Measurements from ENCODE around the gene ALDH8A1. TPM values are rescaled to one million over a fixed set of nuclear protein-coding genes. Genes with fewer than 3 reads are reported as not detected.

ALDH8A1 gene
- total and polyA plus RNA-seq, 9 donors: 0.21 to 5.4 (median 0.80) TPM

DNA sequence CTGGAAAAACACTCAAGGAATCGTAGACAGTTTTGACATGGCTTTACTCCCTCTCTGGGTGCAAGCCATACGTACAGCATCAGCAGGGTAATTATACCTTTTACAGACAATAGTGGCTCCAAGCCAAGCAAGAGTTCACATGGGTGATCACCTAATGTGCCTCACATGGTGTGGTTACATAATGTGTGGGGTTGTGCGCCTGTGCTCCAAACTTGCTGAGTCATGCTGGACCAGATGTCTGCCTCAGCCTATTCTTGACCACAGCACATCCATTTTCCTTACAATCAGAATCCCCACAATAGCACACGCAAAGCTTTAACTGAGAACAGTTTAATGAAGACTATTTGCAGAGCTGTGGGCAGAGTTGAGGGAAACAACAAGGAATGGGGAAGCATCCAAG lies 74.5 kb downstream of the ALDH8A1 start:
- H3K27ac ChIP-seq: no peak overlapping the region
- H3K4me3 ChIP-seq: no peak overlapping the region
- TF ChIP-seq EP300 (IDR thresholded peaks at IDR 0.05) (no peak), POLR2A (IDR thresholded peaks at IDR 0.05) (no peak)
- TF ChIP-seq, protein P1, sequence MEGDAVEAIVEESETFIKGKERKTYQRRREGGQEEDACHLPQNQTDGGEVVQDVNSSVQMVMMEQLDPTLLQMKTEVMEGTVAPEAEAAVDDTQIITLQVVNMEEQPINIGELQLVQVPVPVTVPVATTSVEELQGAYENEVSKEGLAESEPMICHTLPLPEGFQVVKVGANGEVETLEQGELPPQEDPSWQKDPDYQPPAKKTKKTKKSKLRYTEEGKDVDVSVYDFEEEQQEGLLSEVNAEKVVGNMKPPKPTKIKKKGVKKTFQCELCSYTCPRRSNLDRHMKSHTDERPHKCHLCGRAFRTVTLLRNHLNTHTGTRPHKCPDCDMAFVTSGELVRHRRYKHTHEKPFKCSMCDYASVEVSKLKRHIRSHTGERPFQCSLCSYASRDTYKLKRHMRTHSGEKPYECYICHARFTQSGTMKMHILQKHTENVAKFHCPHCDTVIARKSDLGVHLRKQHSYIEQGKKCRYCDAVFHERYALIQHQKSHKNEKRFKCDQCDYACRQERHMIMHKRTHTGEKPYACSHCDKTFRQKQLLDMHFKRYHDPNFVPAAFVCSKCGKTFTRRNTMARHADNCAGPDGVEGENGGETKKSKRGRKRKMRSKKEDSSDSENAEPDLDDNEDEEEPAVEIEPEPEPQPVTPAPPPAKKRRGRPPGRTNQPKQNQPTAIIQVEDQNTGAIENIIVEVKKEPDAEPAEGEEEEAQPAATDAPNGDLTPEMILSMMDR (IDR thresholded peaks at IDR 0.05): no peak
- no peaks in the 10 kb centered on the region for H3K9me3 ChIP-seq
- no peaks in the 10 kb centered on the region for H3K36me3 ChIP-seq
- intact Hi-C loops (cut with DNase I): no loop called here
- H3K4me1 ChIP-seq (ENCODE audit: insufficient read depth): no peaks in the 10 kb centered on the region
- H3K27me3 ChIP-seq: no peaks in the 10 kb centered on the region
- 95 to 98% (median 96%) methylated on average over 4 of the region's 4 CpGs for whole genome bisulfite sequencing, 3 donors
- DNase-seq: no peak

GRCh38 chr6:134873500-134874388 lies 76.2 kb downstream of the ALDH8A1 start:
- no peak overlapping the region for H3K4me3 ChIP-seq
- DNase-seq: no peak
- H3K9me3 ChIP-seq: no peaks in the 10 kb centered on the region
- no peaks in the 10 kb centered on the region for H3K36me3 ChIP-seq
- WGBS, 3 donors: 94 to 99% (median 97%) methylated on average over 7 of the region's 7 CpGs
- no peak overlapping the region for H3K27ac ChIP-seq
- H3K27me3 ChIP-seq: no peaks in the 10 kb centered on the region
- intact Hi-C loops (cut with DNase I): no loop called here
- H3K4me1 ChIP-seq (ENCODE audit: insufficient read depth): no peaks in the 10 kb centered on the region
- TF ChIP-seq, protein P1 (IDR thresholded peaks at IDR 0.05): no peak
- TF ChIP-seq POLR2A (IDR thresholded peaks at IDR 0.05) (no peak), EP300 (IDR thresholded peaks at IDR 0.05) (no peak)

DNA sequence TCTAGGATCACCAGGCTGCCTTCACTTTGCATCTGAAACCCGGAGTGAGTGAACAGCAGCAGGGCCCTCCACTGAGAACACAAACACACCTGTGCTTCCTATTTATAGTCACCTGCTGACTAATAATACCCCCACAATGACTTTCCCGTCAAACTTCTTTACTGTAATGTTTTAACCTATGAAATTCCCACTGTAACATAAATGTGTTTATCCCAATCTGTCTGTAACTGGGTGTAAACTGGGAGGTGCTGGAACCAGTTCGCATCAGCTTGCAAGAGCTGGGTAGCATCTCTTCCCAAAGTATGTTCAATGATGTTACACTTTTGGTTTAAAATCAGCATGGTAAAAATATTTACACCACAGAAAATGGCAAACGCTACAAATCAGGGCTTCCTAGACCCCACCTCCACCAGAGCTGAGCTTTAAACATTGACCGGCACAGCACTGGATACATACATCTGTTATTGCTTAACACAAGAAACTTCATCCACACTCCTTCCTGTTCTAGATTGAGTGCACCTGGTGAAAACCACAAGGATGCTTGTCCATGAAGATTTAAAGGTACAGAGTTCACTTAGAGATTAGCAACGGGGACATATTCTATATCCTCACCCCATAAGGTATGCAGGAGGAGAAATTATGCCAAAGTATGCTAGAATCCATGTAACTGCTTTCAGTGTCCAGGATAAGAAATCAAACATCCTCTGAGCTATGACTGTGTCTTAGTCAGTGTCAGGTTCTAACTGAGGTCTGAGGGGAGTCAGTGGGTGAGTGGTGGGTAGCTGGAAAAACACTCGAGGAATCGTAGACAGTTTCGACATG lies 79.0 kb downstream of the ALDH8A1 start:
- intact Hi-C loops (cut with DNase I): no loop called here
- WGBS, 3 donors: 65 to 73% (median 72%) methylated on average over 9 of the region's 9 CpGs
- no peaks in the 10 kb centered on the region for H3K9me3 ChIP-seq
- DNase-seq: no peak
- no peak overlapping the region for H3K4me3 ChIP-seq
- no peak for TF ChIP-seq EP300 (IDR thresholded peaks at IDR 0.05)
- no peak for TF ChIP-seq POLR2A (IDR thresholded peaks at IDR 0.05)
- TF ChIP-seq, protein P1 (IDR thresholded peaks at IDR 0.05): no peak
- no peaks in the 10 kb centered on the region for H3K27me3 ChIP-seq
- H3K4me1 ChIP-seq (ENCODE audit: insufficient read depth): no peaks in the 10 kb centered on the region
- H3K36me3 ChIP-seq: no peaks in the 10 kb centered on the region
- no peak overlapping the region for H3K27ac ChIP-seq

GRCh38 chr6:134868812-134869211 lies 81.1 kb downstream of the ALDH8A1 start:
- no peak for TF ChIP-seq POLR2A (IDR thresholded peaks at IDR 0.05)
- TF ChIP-seq, protein P1 (IDR thresholded peaks at IDR 0.05): no peak
- no peaks in the 10 kb centered on the region for H3K4me1 ChIP-seq (ENCODE audit: insufficient read depth)
- 57 to 93% (median 92%) methylated on average over 3 of the region's 3 CpGs for WGBS, 3 donors
- no peaks in the 10 kb centered on the region for H3K36me3 ChIP-seq
- H3K27me3 ChIP-seq: no peaks in the 10 kb centered on the region
- no peak overlapping the region for H3K4me3 ChIP-seq
- H3K9me3 ChIP-seq: no peaks in the 10 kb centered on the region
- DNase-seq: no peak
- H3K27ac ChIP-seq: no peak overlapping the region
- intact Hi-C loops (cut with DNase I): no loop called here

Small RNA genes within 50 kb of the gene (microRNA-seq; reads per million reads assigned to microRNA genes)
- gene MIR3662: 0 reads per million in 3 donors

Other genes with a start within 250 kb of the ALDH8A1 start
- 10 to 100 TPM; 25.4 to 68.1 (median 56.5) TPM for gene HBS1L, start 104.7 kb upstream of the ALDH8A1 start, total RNA-seq
- 10 to 100 TPM; 29.3 to 42.2 TPM for gene HBS1L, start 104.7 kb upstream of the ALDH8A1 start, polyA plus RNA-seq
- 1 to 10 TPM in 3 of 7 donors, under 1 TPM in 2, not detected in 2; 0.12 to 7.0 (median 1.2) TPM for gene MYB, start 231.2 kb upstream of the ALDH8A1 start, total RNA-seq
- gene MYB, start 231.2 kb upstream of the ALDH8A1 start, polyA plus RNA-seq: 1 to 10 TPM in 1 of 2 donors, under 1 TPM in 1; 0.07 to 1.0 TPM